Astrocyte of the spinal cord (primary cell): ENCODE results near the gene GNAO1.

Source experiments
- DNase-seq: peaks from one replicate; pipeline ENCODE4 v3.0.0; 2011; ENCODE audit warnings: low read depth, low spot score
- H3K4me3 ChIP-seq: 2 replicates; pipeline ENCODE4 v1.5.1; 2011; ENCODE audit warnings: low read depth, mild to moderate bottlenecking, low read length, moderate library complexity
- in situ Hi-C: cut with HindIII; loops from 2 replicates; pipeline ENCODE4 v1.10.0; 2017; ENCODE audit warnings: low sequenced_read_pairs
- TF ChIP-seq, protein P1 (sequence below): IDR thresholded peaks from 2 replicates; pipeline ENCODE4 v1.5.1; 2012; ENCODE audit warnings: low read depth, mild to moderate bottlenecking, low read length, inconsistent platforms

The GNAO1 gene

DNA sequence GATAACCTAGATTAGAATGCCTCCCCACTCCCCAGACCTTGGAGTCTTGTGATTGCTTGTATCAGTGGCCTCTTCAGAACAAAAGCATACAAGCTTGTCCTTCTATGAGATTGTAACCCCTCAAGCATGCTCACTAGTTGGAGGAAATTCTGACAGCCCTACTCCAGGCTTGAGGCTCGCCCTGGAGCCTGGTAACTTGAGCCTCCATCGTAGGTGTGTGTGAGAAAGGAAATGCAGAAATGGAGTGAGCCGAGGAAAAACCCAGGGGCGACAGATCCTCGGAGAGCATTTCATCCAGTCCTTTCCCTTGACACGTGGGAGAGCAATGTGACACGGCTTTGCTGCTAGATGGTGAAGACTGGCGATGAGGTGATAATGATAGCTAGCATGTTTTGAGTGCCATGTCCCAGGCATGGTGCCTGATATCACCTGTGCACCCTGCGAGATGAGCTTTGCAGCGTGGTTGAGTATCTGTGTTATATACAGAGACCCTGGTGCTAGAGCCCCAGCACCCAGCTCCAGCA is 31.2 kb downstream of the GNAO1 start:
- no peak overlapping the region for H3K4me3 ChIP-seq
- in situ Hi-C loops = no loop called here
- TF ChIP-seq, protein P1, sequence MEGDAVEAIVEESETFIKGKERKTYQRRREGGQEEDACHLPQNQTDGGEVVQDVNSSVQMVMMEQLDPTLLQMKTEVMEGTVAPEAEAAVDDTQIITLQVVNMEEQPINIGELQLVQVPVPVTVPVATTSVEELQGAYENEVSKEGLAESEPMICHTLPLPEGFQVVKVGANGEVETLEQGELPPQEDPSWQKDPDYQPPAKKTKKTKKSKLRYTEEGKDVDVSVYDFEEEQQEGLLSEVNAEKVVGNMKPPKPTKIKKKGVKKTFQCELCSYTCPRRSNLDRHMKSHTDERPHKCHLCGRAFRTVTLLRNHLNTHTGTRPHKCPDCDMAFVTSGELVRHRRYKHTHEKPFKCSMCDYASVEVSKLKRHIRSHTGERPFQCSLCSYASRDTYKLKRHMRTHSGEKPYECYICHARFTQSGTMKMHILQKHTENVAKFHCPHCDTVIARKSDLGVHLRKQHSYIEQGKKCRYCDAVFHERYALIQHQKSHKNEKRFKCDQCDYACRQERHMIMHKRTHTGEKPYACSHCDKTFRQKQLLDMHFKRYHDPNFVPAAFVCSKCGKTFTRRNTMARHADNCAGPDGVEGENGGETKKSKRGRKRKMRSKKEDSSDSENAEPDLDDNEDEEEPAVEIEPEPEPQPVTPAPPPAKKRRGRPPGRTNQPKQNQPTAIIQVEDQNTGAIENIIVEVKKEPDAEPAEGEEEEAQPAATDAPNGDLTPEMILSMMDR = no peak
- no peak for DNase-seq

DNA sequence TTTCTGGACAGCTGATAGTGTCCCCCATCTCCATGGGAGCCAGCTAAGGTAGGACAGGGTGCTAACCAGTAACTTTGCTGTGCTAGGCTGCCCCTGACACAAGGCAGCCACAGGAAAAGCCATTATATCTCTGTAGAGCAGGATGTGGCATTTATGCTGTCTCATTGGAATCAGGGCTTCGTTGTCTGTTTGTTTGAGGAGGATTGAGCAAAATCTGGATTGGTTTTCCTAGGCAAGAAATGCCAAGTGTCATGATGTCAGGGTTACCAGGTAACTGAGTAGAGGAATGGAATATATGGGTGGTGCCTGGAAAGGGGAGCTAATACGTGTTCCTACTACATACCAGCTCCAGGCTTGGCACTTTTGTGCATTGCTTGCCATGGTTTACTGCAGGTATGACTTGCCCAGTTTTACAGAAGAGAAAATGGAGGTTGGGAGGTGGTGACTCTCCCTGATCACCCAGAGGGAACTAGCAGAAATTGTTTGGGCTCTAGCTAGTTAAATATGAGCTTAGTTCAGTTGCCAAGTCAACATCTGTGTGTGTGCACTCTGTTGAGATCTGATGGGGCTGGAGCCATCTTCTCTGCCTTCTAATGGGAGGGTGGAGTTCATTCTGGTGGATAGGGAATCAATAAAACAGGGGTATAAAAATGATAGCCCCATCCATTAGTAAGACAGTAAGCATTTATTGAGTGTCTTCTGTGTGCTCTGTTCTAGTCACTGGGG is 33.9 kb downstream of the GNAO1 start:
- in situ Hi-C loops = no loop called here
- DNase-seq = no peak
- H3K4me3 ChIP-seq = no peak overlapping the region
- TF ChIP-seq, protein P1 = no peak

DNA sequence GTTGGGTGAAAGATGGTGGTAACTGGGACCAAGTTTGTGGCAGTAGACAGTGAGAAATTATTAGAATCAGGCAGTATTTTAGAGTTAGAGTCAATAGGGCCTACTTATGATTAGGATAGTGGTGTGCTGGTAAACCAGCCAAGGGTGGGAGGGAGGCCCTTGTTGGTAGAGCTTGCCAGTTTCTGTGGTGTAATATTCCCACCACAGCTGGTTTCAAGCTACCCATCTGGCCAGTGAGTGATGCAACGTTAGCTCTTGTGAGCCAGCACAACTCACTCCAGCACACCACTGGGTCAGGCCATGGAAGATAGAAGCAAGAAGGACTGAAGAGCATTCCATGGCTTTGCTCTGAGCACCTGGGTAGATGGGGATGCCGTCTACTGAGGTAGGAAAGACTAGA is 34.9 kb downstream of the GNAO1 start:
- DNase-seq = no peak
- H3K4me3 ChIP-seq = no peak overlapping the region
- in situ Hi-C loops = no loop called here
- TF ChIP-seq, protein P1 = no peak

DNA sequence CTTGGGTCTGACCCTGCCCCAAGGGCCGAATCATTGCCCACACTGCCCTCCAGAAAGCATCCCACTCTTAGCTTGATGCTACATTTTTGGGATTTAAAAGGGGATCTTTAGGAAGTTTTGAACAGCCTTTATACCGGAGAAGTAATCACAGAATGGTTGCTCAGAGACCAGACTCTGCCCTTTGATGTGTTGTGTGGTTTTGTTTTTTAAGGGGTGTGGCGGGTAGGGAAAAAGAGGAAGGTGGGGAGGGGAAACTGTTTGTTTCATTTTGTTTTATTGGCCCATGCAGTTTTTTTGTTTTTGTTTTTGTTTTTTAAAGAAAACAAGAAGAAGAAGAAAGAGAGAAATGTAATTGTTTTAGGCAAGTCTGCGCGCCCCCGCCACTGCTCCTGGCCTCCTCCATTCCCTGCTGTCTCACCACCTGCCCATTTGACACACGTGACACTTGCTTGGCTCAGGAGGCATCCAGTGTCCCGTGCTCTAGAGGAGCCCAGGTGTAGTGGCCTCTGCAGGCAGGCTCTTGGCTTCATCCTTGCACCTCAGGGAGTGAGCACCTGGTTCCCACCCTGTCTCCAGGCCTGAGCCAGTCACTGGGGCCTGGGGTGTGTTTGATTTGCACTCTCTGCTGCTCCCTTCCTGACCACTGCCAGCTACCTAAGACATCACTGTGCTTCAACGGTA is 35.7 kb downstream of the GNAO1 start:
- TF ChIP-seq, protein P1 = no peak
- in situ Hi-C loops = no loop called here
- DNase-seq = no peak
- no peak overlapping the region for H3K4me3 ChIP-seq

DNA sequence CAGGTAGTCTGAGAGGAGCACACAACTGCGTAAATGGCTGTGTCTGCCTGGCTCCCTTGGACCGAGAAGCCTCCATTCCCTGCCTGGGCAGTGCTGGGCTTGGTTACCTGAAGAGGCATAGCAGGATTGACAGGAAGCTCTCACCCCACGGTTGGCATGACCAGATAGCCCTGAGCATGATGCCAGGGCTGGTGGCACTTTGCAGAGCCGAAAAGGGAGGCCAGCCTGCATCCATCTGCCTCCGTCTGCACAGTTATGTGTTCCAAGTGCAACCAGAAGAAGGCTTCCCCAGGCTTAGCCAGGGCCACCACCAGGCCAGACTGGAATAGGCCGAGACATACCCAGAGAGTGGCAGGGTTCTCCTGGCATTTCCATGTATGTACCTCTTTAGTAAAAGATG is 36.6 kb downstream of the GNAO1 start:
- TF ChIP-seq, protein P1 = no peak
- DNase-seq = no peak
- no peak overlapping the region for H3K4me3 ChIP-seq
- in situ Hi-C loops = no loop called here

DNA sequence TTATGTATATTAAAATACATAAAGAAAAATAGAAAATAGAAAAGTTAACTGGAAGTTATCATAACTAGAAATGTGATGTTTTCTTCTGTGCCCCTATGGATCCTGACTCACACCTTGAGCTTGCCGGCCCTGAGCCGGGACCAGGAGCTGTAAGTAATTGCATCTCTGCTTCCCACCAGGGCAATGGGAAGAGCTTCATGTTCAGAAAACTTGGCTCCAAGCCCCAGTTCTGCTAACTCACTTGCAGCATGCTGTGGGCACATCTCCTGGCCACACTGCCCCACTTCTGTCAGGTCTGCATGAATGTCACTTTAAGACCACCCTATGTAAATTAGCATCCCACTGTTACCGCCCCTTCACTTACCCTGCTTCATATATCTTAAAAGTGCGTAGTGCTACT is 37.2 kb downstream of the GNAO1 start:
- H3K4me3 ChIP-seq = no peak overlapping the region
- no peak for DNase-seq
- in situ Hi-C loops = no loop called here
- TF ChIP-seq, protein P1 = no peak
